IMR-90 (cell line): Measurements from ENCODE around the gene GNAI2. TPM values are rescaled to one million over a fixed set of nuclear protein-coding genes. Genes with fewer than 3 reads are reported as not detected.
A peak's percentile ranks its signal among the peaks of the same experiment; 100 is the strongest.

ENCODE experiments used
- ATAC-seq: fragments of 200-7000 bp; cut with Tn5 transposase; 2 replicates; pipeline ENCODE4 v1.9.1; 2020; ENCODE audit warnings: low read depth, mild to moderate bottlenecking, moderate library complexity
- BruUV-seq: library from RNA; stranded (reverse); fragments of 400-500 nt; replicated peaks from 2 replicates; lab custom pipeline; 2021; lab: Mats Ljungman, UMichigan
- CTCF ChIA-PET: fragments of 300-600 bp; formaldehyde crosslinking; extraction: SDS; loops from one replicate; lab custom pipeline; 2021; ENCODE audit warnings: antibody characterized with exemption; lab: Yijun Ruan, JAX
- POLR2A ChIA-PET: fragments of 300-600 bp; sonication (Branson Sonifier 250); formaldehyde crosslinking; loops from one replicate; lab custom pipeline; 2022; ENCODE audit warnings: antibody characterized with exemption; ENCODE audit not compliant: unreplicated experiment; lab: Charles Lee
- DNase-seq: peaks from one replicate; pipeline ENCODE4 v3.0.0; 2013
- H2AFZ ChIP-seq: replicated peaks from 2 replicates; pipeline ENCODE3; 2013; ENCODE audit warnings: low read length, mild to moderate bottlenecking; ENCODE audit not compliant: poor library complexity
- H2AK5ac ChIP-seq: 2 replicates; pipeline ENCODE4 v1.6.1; 2013; ENCODE audit warnings: low read depth, low read length, inconsistent platforms
- H2AK9ac ChIP-seq: replicated peaks from 2 replicates; pipeline ENCODE3; 2013; ENCODE audit warnings: mild to moderate bottlenecking, low read depth, low read length, moderate library complexity; ENCODE audit not compliant: poor library complexity
- H2BK120ac ChIP-seq: 2 replicates; pipeline ENCODE4 v1.6.1; 2013; ENCODE audit warnings: low read depth, low read length, inconsistent platforms
- H2BK15ac ChIP-seq: 3 replicates; pipeline ENCODE4 v1.6.1; 2013; ENCODE audit warnings: low read depth, low read length, inconsistent platforms
- H2BK20ac ChIP-seq: 2 replicates; pipeline ENCODE4 v1.6.1; 2013; ENCODE audit warnings: low read depth, mild to moderate bottlenecking, inconsistent platforms, low read length, moderate library complexity
- H2BK5ac ChIP-seq: 2 replicates; pipeline ENCODE4 v1.6.1; 2013; ENCODE audit warnings: mild to moderate bottlenecking, low read depth, low read length, inconsistent platforms; ENCODE audit not compliant: poor library complexity, severe bottlenecking
- H3K14ac ChIP-seq: replicated peaks from 2 replicates; pipeline ENCODE4 v1.6.1; 2013; ENCODE audit warnings: low read depth, low read length, inconsistent platforms
- H3K18ac ChIP-seq: 2 replicates; pipeline ENCODE4 v1.6.1; 2013; ENCODE audit warnings: low read depth, low read length, control low read depth
- H3K23ac ChIP-seq: 2 replicates; pipeline ENCODE4 v1.6.1; 2013; ENCODE audit warnings: low read depth, low read length, inconsistent platforms
- H3K27ac ChIP-seq: 2 replicates; pipeline ENCODE4 v1.5.1; 2013; ENCODE audit warnings: mild to moderate bottlenecking, control low read depth, low read length; ENCODE audit not compliant: insufficient read depth
- H3K27me3 ChIP-seq: 2 replicates; pipeline ENCODE4 v1.6.1; 2013; ENCODE audit warnings: low read length; ENCODE audit not compliant: control insufficient read depth, insufficient read depth
- H3K36me3 ChIP-seq: 2 replicates; pipeline ENCODE4 v1.6.1; 2013; ENCODE audit warnings: low read length, mixed read lengths; ENCODE audit not compliant: control insufficient read depth, insufficient read depth
- H3K4ac ChIP-seq: 2 replicates; pipeline ENCODE4 v1.6.1; 2013; ENCODE audit warnings: low read depth, low read length, inconsistent platforms
- H3K4me1 ChIP-seq: 2 replicates; pipeline ENCODE4 v1.6.1; 2013; ENCODE audit warnings: low read length, mixed read lengths; ENCODE audit not compliant: control insufficient read depth, insufficient read depth
- H3K4me2 ChIP-seq: 2 replicates; pipeline ENCODE4 v1.6.1; 2013; ENCODE audit warnings: low read depth, mild to moderate bottlenecking, control low read depth, low read length, moderate library complexity
- H3K4me3 ChIP-seq: 2 replicates; pipeline ENCODE4 v1.5.1; 2013; ENCODE audit warnings: low read depth, mild to moderate bottlenecking, control low read depth, low read length, moderate library complexity; ENCODE audit not compliant: insufficient read depth
- H3K56ac ChIP-seq: 2 replicates; pipeline ENCODE4 v1.6.1; 2013; ENCODE audit warnings: low read length, inconsistent platforms; ENCODE audit not compliant: insufficient read depth; ENCODE audit errors: extremely low read depth
- H3K79me1 ChIP-seq, 2 experiments: 2 replicates each; pipeline ENCODE4 v1.6.1; 2013; ENCODE audit warnings: low read length in 2 of 2, inconsistent platforms in 1 of 2, low read depth in 1 of 2
- H3K9ac ChIP-seq: 2 replicates; pipeline ENCODE4 v1.6.1; 2013; ENCODE audit warnings: low read depth, low read length, control low read depth
- H3K9me1 ChIP-seq: 2 replicates; pipeline ENCODE4 v1.6.1; 2013; ENCODE audit warnings: low read length, inconsistent platforms; ENCODE audit not compliant: insufficient read depth
- H3K9me3 ChIP-seq: 2 replicates; pipeline ENCODE4 v1.6.1; 2013; ENCODE audit warnings: low read length; ENCODE audit not compliant: control insufficient read depth, insufficient read depth
- H4K20me1 ChIP-seq: 2 replicates; pipeline ENCODE4 v1.6.1; 2013; ENCODE audit warnings: low read length, inconsistent platforms; ENCODE audit not compliant: insufficient read depth
- H4K5ac ChIP-seq: 2 replicates; pipeline ENCODE4 v1.6.1; 2013; ENCODE audit warnings: mild to moderate bottlenecking, low read depth, low read length, control low read depth
- H4K8ac ChIP-seq, 2 experiments: 2 replicates each; pipeline ENCODE4 v1.6.1; 2013; ENCODE audit warnings: low read depth in 2 of 2, low read length in 2 of 2, control low read depth in 1 of 2, inconsistent platforms in 1 of 2
- H4K91ac ChIP-seq: 2 replicates; pipeline ENCODE4 v1.6.1; 2013; ENCODE audit warnings: low read depth, low read length, inconsistent platforms; ENCODE audit not compliant: insufficient read depth
- BHLHE40 ChIP-seq: fragments of 150-350 bp; IDR thresholded peaks from 2 replicates; pipeline ENCODE4 v1.6.1; 2016; ENCODE audit warnings: mild to moderate bottlenecking, low read depth, low read length
- CEBPB ChIP-seq: IDR thresholded peaks from 2 replicates; pipeline ENCODE4 v1.6.1; 2012; ENCODE audit warnings: low read depth, low read length, improper control_type of control experiment
- CHD1 ChIP-seq: IDR thresholded peaks from 2 replicates; pipeline ENCODE4 v1.6.1; 2012; ENCODE audit warnings: low read depth, low read length, improper control_type of control experiment
- ELK1 ChIP-seq: fragments of 150-350 bp; IDR thresholded peaks from 2 replicates; pipeline ENCODE4 v1.6.1; 2016; ENCODE audit warnings: low read depth, mild to moderate bottlenecking, low read length, moderate library complexity, borderline replicate concordance
- FOS ChIP-seq: fragments of 150-350 bp; IDR thresholded peaks from 2 replicates; pipeline ENCODE4 v1.6.1; 2016; ENCODE audit warnings: low read depth, low read length
- MAFK ChIP-seq: IDR thresholded peaks from 2 replicates; pipeline ENCODE4 v1.6.1; 2012; ENCODE audit warnings: low read depth, low read length, improper control_type of control experiment
- MAZ ChIP-seq: IDR thresholded peaks from 2 replicates; pipeline ENCODE4 v1.6.1; 2012; ENCODE audit warnings: low read depth, mild to moderate bottlenecking, low read length, improper control_type of control experiment, moderate library complexity, borderline replicate concordance
- MXI1 ChIP-seq: IDR thresholded peaks from 2 replicates; pipeline ENCODE4 v1.6.1; 2012; ENCODE audit warnings: low read depth, mild to moderate bottlenecking, low read length, moderate library complexity, borderline replicate concordance
- NFE2L2 ChIP-seq: fragments of 150-350 bp; IDR thresholded peaks from 2 replicates; pipeline ENCODE4 v1.6.1; 2016; ENCODE audit warnings: low read depth, mild to moderate bottlenecking, low read length
- POLR2A ChIP-seq: IDR thresholded peaks from 2 replicates; pipeline ENCODE4 v1.6.1; 2012; ENCODE audit warnings: mild to moderate bottlenecking, low read depth, low read length
- RAD21 ChIP-seq: IDR thresholded peaks from 2 replicates; pipeline ENCODE4 v1.6.1; 2012; ENCODE audit warnings: low read length, improper control_type of control experiment
- RCOR1 ChIP-seq: IDR thresholded peaks from 2 replicates; pipeline ENCODE4 v1.6.1; 2012; ENCODE audit warnings: mild to moderate bottlenecking, low read length, improper control_type of control experiment; ENCODE audit not compliant: insufficient replicate concordance
- RFX5 ChIP-seq: IDR thresholded peaks from 2 replicates; pipeline ENCODE4 v1.8.0; 2012; ENCODE audit warnings: low read depth, mild to moderate bottlenecking, low read length, moderate library complexity
- SMC3 ChIP-seq: fragments of 150-350 bp; IDR thresholded peaks from 2 replicates; pipeline ENCODE4 v1.6.1; 2016; ENCODE audit warnings: low read depth, mild to moderate bottlenecking, antibody characterized with exemption, low read length, moderate library complexity
- WGBS, 2 experiments: methylation state at CpG; one replicate each; pipeline versions ENCODE4 v1.1.5 to v1.1.7; 2013; ENCODE audit warnings: missing lambda C conversion rate in 2 of 2; ENCODE audit not compliant: insufficient read length in 1 of 2; ENCODE audit errors: extremely low coverage in 2 of 2; 5-methylcytosine and 5-hydroxymethylcytosine counted together
- dilution Hi-C: fragments of 300-500 bp; cut with HindIII; formaldehyde crosslinking; loops from one replicate; pipeline ENCODE4 v1.14.3; 2018; ENCODE audit warnings: low sequenced_read_pairs; ENCODE audit not compliant: unreplicated experiment
- in situ Hi-C: fragments of 300-500 bp; cut with MboI; formaldehyde crosslinking; loops from 3 replicates; pipeline ENCODE4 v1.14.3; 2019; ENCODE audit warnings: low sequenced_read_pairs, inconsistent platforms, mixed read lengths
- intact Hi-C: fragments of 100-400 bp; cut with micrococcal nuclease; formaldehyde crosslinking; loops from 2 replicates; pipeline ENCODE4 v1.10.0; 2022
- polyA plus RNA-seq, 3 experiments: library from polyadenylated mRNA; depleted of rRNA; stranded (reverse); fragments of >200 nt; gene quantifications; 2 replicates each; pipeline ENCODE4 v1.2.3, GENCODE V29; 2012; ENCODE audit warnings: low replicate concordance in 1 of 3
- total RNA-seq: library from RNA; depleted of rRNA; stranded (reverse); fragments of >200 nt; gene quantifications from 2 replicates; pipeline ENCODE4 v1.2.3, GENCODE V29; 2012
- TF ChIP-seq, protein P1 (sequence below): conservative IDR thresholded peaks from 2 replicates; pipeline ENCODE4 v1.5.1; 2012; ENCODE audit warnings: mild to moderate bottlenecking, low read depth, low read length, improper control_type of control experiment
- TF ChIP-seq, protein P2 (sequence below): fragments of 150-350 bp; IDR thresholded peaks from 2 replicates; pipeline ENCODE4 v1.6.1; 2017; ENCODE audit warnings: mild to moderate bottlenecking, antibody characterized with exemption, low read length, low read depth

GNAI2 gene
- total and polyA plus RNA-seq, 2 of the 4 experiments (the other 2 are of a cell fraction) = 867 to 1,079 TPM

GRCh38 chr3:50193286-50193685 lies 42.7 kb upstream of the GNAI2 start:
- H2AK5ac ChIP-seq = no peak overlapping the region
- H2BK120ac ChIP-seq = no peak overlapping the region
- peak overlapping the region; percentile 33 for H2AFZ ChIP-seq
- no peak overlapping the region for H3K27ac ChIP-seq
- in situ Hi-C loops (loop anchor here (5.0 kb wide), 2 partner anchors 34 to 79 kb away; no protein-coding TSS in a partner anchor), intact Hi-C loops (no loop called here), dilution Hi-C loops (no loop called here)
- no peak overlapping the region for H4K5ac ChIP-seq
- H3K9me1 ChIP-seq = no peaks in the 10 kb centered on the region
- H4K91ac ChIP-seq = no peak overlapping the region
- H3K4me3 ChIP-seq = no peak overlapping the region
- H3K4me2 ChIP-seq = no peak overlapping the region
- no peaks in the 10 kb centered on the region for H3K4me1 ChIP-seq
- no peak overlapping the region for H2BK5ac ChIP-seq
- no peak for DNase-seq
- H2BK20ac ChIP-seq = no peak overlapping the region
- no TSS peak for BruUV-seq
- H3K9me3 ChIP-seq = no peaks in the 10 kb centered on the region
- no peak overlapping the region for H2BK15ac ChIP-seq
- no peak for ATAC-seq
- no peak overlapping the region for H2AK9ac ChIP-seq
- no peak for TF ChIP-seq ELK1
- no peak for TF ChIP-seq FOS
- no peak for TF ChIP-seq CEBPB
- no peak for TF ChIP-seq MAZ
- no peak for TF ChIP-seq RFX5
- TF ChIP-seq MXI1 = no peak
- TF ChIP-seq, protein P1, sequence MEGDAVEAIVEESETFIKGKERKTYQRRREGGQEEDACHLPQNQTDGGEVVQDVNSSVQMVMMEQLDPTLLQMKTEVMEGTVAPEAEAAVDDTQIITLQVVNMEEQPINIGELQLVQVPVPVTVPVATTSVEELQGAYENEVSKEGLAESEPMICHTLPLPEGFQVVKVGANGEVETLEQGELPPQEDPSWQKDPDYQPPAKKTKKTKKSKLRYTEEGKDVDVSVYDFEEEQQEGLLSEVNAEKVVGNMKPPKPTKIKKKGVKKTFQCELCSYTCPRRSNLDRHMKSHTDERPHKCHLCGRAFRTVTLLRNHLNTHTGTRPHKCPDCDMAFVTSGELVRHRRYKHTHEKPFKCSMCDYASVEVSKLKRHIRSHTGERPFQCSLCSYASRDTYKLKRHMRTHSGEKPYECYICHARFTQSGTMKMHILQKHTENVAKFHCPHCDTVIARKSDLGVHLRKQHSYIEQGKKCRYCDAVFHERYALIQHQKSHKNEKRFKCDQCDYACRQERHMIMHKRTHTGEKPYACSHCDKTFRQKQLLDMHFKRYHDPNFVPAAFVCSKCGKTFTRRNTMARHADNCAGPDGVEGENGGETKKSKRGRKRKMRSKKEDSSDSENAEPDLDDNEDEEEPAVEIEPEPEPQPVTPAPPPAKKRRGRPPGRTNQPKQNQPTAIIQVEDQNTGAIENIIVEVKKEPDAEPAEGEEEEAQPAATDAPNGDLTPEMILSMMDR = no peak
- TF ChIP-seq, protein P2, sequence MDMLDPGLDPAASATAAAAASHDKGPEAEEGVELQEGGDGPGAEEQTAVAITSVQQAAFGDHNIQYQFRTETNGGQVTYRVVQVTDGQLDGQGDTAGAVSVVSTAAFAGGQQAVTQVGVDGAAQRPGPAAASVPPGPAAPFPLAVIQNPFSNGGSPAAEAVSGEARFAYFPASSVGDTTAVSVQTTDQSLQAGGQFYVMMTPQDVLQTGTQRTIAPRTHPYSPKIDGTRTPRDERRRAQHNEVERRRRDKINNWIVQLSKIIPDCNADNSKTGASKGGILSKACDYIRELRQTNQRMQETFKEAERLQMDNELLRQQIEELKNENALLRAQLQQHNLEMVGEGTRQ = no peak
- TF ChIP-seq RAD21 = no peak
- no peak for TF ChIP-seq NFE2L2
- TF ChIP-seq CHD1 = no peak
- no peak for TF ChIP-seq MAFK
- TF ChIP-seq POLR2A = no peak
- TF ChIP-seq SMC3 = no peak
- TF ChIP-seq RCOR1 = no peak
- no peak for TF ChIP-seq BHLHE40
- H3K18ac ChIP-seq = no peak overlapping the region
- peaks cover 4% of the 10 kb centered on the region; the same call in 1 of the 2 replicates for H4K20me1 ChIP-seq
- no peak overlapping the region for H3K4ac ChIP-seq
- 52% methylated on average over 36 of the region's 36 CpGs; no CpG with 5 or more reads in 1 of the 2 experiments for WGBS, 2 experiments
- H3K27me3 ChIP-seq = peaks cover 29% of the 10 kb centered on the region
- H4K8ac ChIP-seq = no peak overlapping the region
- H3K79me1 ChIP-seq = no peaks in the 10 kb centered on the region
- ChIA-PET CTCF (no interaction called here), POLR2A (no interaction called here)
- no peak overlapping the region for H3K56ac ChIP-seq
- no peak overlapping the region for H3K14ac ChIP-seq
- H3K23ac ChIP-seq = no peak overlapping the region
- peaks cover 2% of the 10 kb centered on the region; the same call in 1 of the 2 replicates for H3K36me3 ChIP-seq
- H3K9ac ChIP-seq = no peak overlapping the region
